H9 (cell line): ENCODE measurements around the gene GLB1L. TPM values are rescaled to one million over a fixed set of nuclear protein-coding genes. Genes with fewer than 3 reads are reported as not detected.

Experiments used
- DNase-seq: peaks from one replicate; pipeline ENCODE4 v3.0.0-alpha.2; 2017
- H2AFZ ChIP-seq: one replicate; pipeline ENCODE4 v1.6.1; 2013; ENCODE audit warnings: mild to moderate bottlenecking, low read length, control low read depth, moderate library complexity
- H2AK5ac ChIP-seq: 2 replicates; pipeline ENCODE4 v1.6.1; 2013; ENCODE audit warnings: low read length, control low read depth, mixed read lengths; ENCODE audit not compliant: insufficient read length
- H2BK120ac ChIP-seq: one replicate; pipeline ENCODE4 v1.6.1; 2013; ENCODE audit warnings: low read depth, mild to moderate bottlenecking, low read length, control low read depth, inconsistent platforms; ENCODE audit not compliant: poor library complexity, severe bottlenecking
- H2BK12ac ChIP-seq: 2 replicates; pipeline ENCODE4 v1.6.1; 2013; ENCODE audit warnings: low read length, control low read depth, mixed read lengths, low read depth; ENCODE audit not compliant: insufficient read length
- H2BK15ac ChIP-seq: 2 replicates; pipeline ENCODE4 v1.6.1; 2013; ENCODE audit warnings: low read depth, low read length, control low read depth
- H2BK20ac ChIP-seq: one replicate; pipeline ENCODE4 v1.6.1; 2013; ENCODE audit warnings: low read depth, mild to moderate bottlenecking, low read length, control low read depth, inconsistent platforms; ENCODE audit not compliant: poor library complexity, severe bottlenecking
- H2BK5ac ChIP-seq: 2 replicates; pipeline ENCODE4 v1.6.1; 2013; ENCODE audit warnings: low read length, control low read depth, mixed read lengths; ENCODE audit not compliant: insufficient read length
- H3K14ac ChIP-seq: 2 replicates; pipeline ENCODE4 v1.6.1; 2013; ENCODE audit warnings: low read length, control low read depth; ENCODE audit not compliant: insufficient read depth
- H3K18ac ChIP-seq: 2 replicates; pipeline ENCODE4 v1.6.1; 2013; ENCODE audit warnings: low read depth, mild to moderate bottlenecking, mixed read lengths, low read length, control low read depth; ENCODE audit not compliant: insufficient read length
- H3K23ac ChIP-seq: 2 replicates; pipeline ENCODE4 v1.6.1; 2013; ENCODE audit warnings: low read length, control low read depth, mixed read lengths, low read depth; ENCODE audit not compliant: insufficient read length
- H3K23me2 ChIP-seq: 2 replicates; pipeline ENCODE4 v1.6.1; 2013; ENCODE audit warnings: low read depth, mild to moderate bottlenecking, mixed read lengths, low read length, control low read depth; ENCODE audit not compliant: insufficient read length, poor library complexity, severe bottlenecking
- H3K27ac ChIP-seq: 2 replicates; pipeline ENCODE4 v1.5.1; 2013; ENCODE audit warnings: low read length, control low read depth, mixed read lengths, low read depth; ENCODE audit not compliant: insufficient read length
- H3K27me3 ChIP-seq: 2 replicates; pipeline ENCODE4 v1.6.1; 2013; ENCODE audit warnings: low read length, control low read depth, inconsistent platforms; ENCODE audit not compliant: insufficient read depth
- H3K4ac ChIP-seq: 2 replicates; pipeline ENCODE4 v1.6.1; 2013; ENCODE audit warnings: low read depth, mild to moderate bottlenecking, control low read depth, inconsistent platforms, low read length, moderate library complexity
- H3K4me1 ChIP-seq: 2 replicates; pipeline ENCODE4 v1.6.1; 2013; ENCODE audit warnings: low read length, control low read depth, inconsistent platforms; ENCODE audit not compliant: insufficient read depth
- H3K4me2 ChIP-seq: 2 replicates; pipeline ENCODE4 v1.6.1; 2013; ENCODE audit warnings: low read length, control low read depth, mixed read lengths; ENCODE audit not compliant: insufficient read length, insufficient read depth
- H3K56ac ChIP-seq: 2 replicates; pipeline ENCODE4 v1.6.1; 2013; ENCODE audit warnings: low read depth, mild to moderate bottlenecking, mixed read lengths, low read length, control low read depth; ENCODE audit not compliant: insufficient read length
- H3K79me1 ChIP-seq: 2 replicates; pipeline ENCODE4 v1.6.1; 2013; ENCODE audit warnings: low read depth, mild to moderate bottlenecking, moderate library complexity, low read length, control low read depth, inconsistent platforms; ENCODE audit not compliant: insufficient read depth, poor library complexity, severe bottlenecking
- H3K79me2 ChIP-seq: 2 replicates; pipeline ENCODE4 v1.6.1; 2013; ENCODE audit warnings: low read length, control low read depth, inconsistent platforms; ENCODE audit not compliant: insufficient read depth
- H3K9ac ChIP-seq: 2 replicates; pipeline ENCODE4 v1.6.1; 2013; ENCODE audit warnings: low read length, control low read depth, mixed read lengths; ENCODE audit not compliant: insufficient read length; ENCODE audit errors: extremely low read depth
- H3K9me3 ChIP-seq: one replicate; pipeline ENCODE4 v1.6.1; 2013; ENCODE audit warnings: low read depth, low read length, inconsistent platforms; ENCODE audit not compliant: control insufficient read depth
- H3T11ph ChIP-seq: one replicate; pipeline ENCODE4 v1.6.1; 2013; ENCODE audit warnings: mild to moderate bottlenecking, low read length, control low read depth, inconsistent platforms
- H4K20me1 ChIP-seq: one replicate; pipeline ENCODE4 v1.6.1; 2013; ENCODE audit not compliant: control insufficient read depth, insufficient read length, insufficient read depth
- H4K5ac ChIP-seq: 2 replicates; pipeline ENCODE4 v1.6.1; 2013; ENCODE audit warnings: low read depth, mild to moderate bottlenecking, mixed read lengths, low read length, control low read depth; ENCODE audit not compliant: insufficient read length
- H4K8ac ChIP-seq: replicated peaks from 2 replicates; pipeline ENCODE4 v1.6.1; 2013; ENCODE audit warnings: low read length, control low read depth, mixed read lengths, low read depth; ENCODE audit not compliant: insufficient read length
- H4K91ac ChIP-seq: 2 replicates; pipeline ENCODE4 v1.6.1; 2013; ENCODE audit warnings: low read depth, mild to moderate bottlenecking, moderate library complexity, mixed read lengths, low read length, control low read depth; ENCODE audit not compliant: insufficient read length
- H3K27ac Mint-ChIP-seq, 3 experiments: 2 replicates in 2 of 3; 3 replicates in 1 of 3; pipeline ENCODE4 v1.8.0; 2020 to 2021; ENCODE audit warnings: mixed read lengths in 3 of 3, mild to moderate bottlenecking in 1 of 3, moderate library complexity in 1 of 3
- H3K27me3 Mint-ChIP-seq: 2 replicates; pipeline ENCODE4 v1.8.0; 2021; ENCODE audit warnings: low read depth, mild to moderate bottlenecking, moderate library complexity, mixed read lengths
- H3K36me3 Mint-ChIP-seq, 3 experiments: 2 replicates in 2 of 3; 3 replicates in 1 of 3; pipeline ENCODE4 v1.8.0; 2020 to 2021; ENCODE audit warnings: low read depth in 3 of 3, mixed read lengths in 3 of 3; ENCODE audit not compliant: insufficient read depth in 1 of 3
- H3K4me1 Mint-ChIP-seq, 2 experiments: 2 replicates each; pipeline ENCODE4 v1.8.0; 2020; ENCODE audit warnings: mixed read lengths in 2 of 2
- H3K4me3 Mint-ChIP-seq, 2 experiments: 2 replicates in 1 of 2; 3 replicates in 1 of 2; pipeline ENCODE4 v1.8.0; 2020 to 2021; ENCODE audit warnings: mild to moderate bottlenecking in 2 of 2, mixed read lengths in 2 of 2, moderate library complexity in 1 of 2
- H3K9me3 Mint-ChIP-seq, 2 experiments: 2 replicates in 1 of 2; 3 replicates in 1 of 2; pipeline ENCODE4 v1.8.0; 2020; ENCODE audit warnings: mild to moderate bottlenecking in 2 of 2, mixed read lengths in 2 of 2, moderate library complexity in 1 of 2
- CTCF ChIP-seq: fragments of 200-600 bp; sonication (generic); conservative IDR thresholded peaks from 3 replicates; pipeline ENCODE4 v1.8.0; 2021; ENCODE audit warnings: antibody characterized with exemption, mild to moderate bottlenecking
- WGBS: extraction: QIAGEN DNeasy Blood & Tissue Kit; methylation state at CpG from one replicate; pipeline ENCODE4 v1.1.7; 2013; ENCODE audit warnings: missing lambda C conversion rate, low lambda C conversion rate, mixed read lengths; ENCODE audit not compliant: insufficient read length; ENCODE audit errors: extremely low coverage; 5-methylcytosine and 5-hydroxymethylcytosine counted together
- total RNA-seq: library from RNA; stranded (reverse); gene quantifications from 2 replicates; pipeline ENCODE4 v1.2.1, GENCODE V29; 2021

GLB1L gene
- total RNA-seq, 1 experiment from 2014 or later = 6.5 TPM

GRCh38 chr2:219229305-219230058, 15.8 kb downstream of the GLB1L start, which contains the start of the genes ANKZF1 and ATG9A:
ANKZF1 (plus strand) TSS chr2:219229806; CDS start chr2:219230258, 452 bp downstream.
ATG9A (minus strand) TSS chr2:219229636; CDS start chr2:219228024, 1,612 bp downstream.
- peak within 1 kb of the TSS; percentile 10; the same call in 1 of the 2 replicates for H3K14ac ChIP-seq
- H3K27me3 Mint-ChIP-seq = no peaks in the 10 kb centered on the region
- no peak within 1 kb of the TSS for H2BK12ac ChIP-seq
- H2AK5ac ChIP-seq = no peak within 1 kb of the TSS
- no peak for TF ChIP-seq CTCF
- H3K79me1 ChIP-seq = no peaks in the 10 kb centered on the region
- no peak within 1 kb of the TSS for H4K8ac ChIP-seq
- H3K4me1 ChIP-seq = no peaks in the 10 kb centered on the region
- peak; percentile 100 for DNase-seq
- H3K79me2 ChIP-seq = 0 out of 2 replicates have a peak, but pooled peaks cover 2% of the 10 kb centered on the region
- H3K27ac Mint-ChIP-seq = peak within 1 kb of the TSS; percentile 99 to 100 (median 99)
- no peaks in the 10 kb centered on the region for H3K23me2 ChIP-seq
- H3K56ac ChIP-seq = no peak within 1 kb of the TSS
- peak within 1 kb of the TSS; percentile 77 for H3K4me2 ChIP-seq
- no peaks in the 10 kb centered on the region for H4K20me1 ChIP-seq
- H2AFZ ChIP-seq = no peak within 1 kb of the TSS
- H2BK20ac ChIP-seq = no peak within 1 kb of the TSS
- H3K9ac ChIP-seq = peak within 1 kb of the TSS; percentile 79
- WGBS = no CpG with 5 or more reads among the region's 80 CpGs
- no peak within 1 kb of the TSS for H3K18ac ChIP-seq
- no peak within 1 kb of the TSS for H3K23ac ChIP-seq
- H4K91ac ChIP-seq = no peak within 1 kb of the TSS
- no peak within 1 kb of the TSS for H2BK120ac ChIP-seq
- no peaks in the 10 kb centered on the region for H3K27me3 ChIP-seq
- H3K9me3 ChIP-seq = no peaks in the 10 kb centered on the region
- H3K4me1 Mint-ChIP-seq = peaks cover 11% of the 10 kb centered on the region in 2 experiments
- no peaks in the 10 kb centered on the region; a peak in 1 of 5 replicates for H3K9me3 Mint-ChIP-seq
- no peak within 1 kb of the TSS for H4K5ac ChIP-seq
- no peak within 1 kb of the TSS for H2BK15ac ChIP-seq
- no peak within 1 kb of the TSS for H3K4ac ChIP-seq
- H3K27ac ChIP-seq = peak within 1 kb of the TSS; percentile 29
- peak within 1 kb of the TSS; percentile 96 to 99 for H3K4me3 Mint-ChIP-seq
- H3T11ph ChIP-seq = no peak within 1 kb of the TSS
- H3K36me3 Mint-ChIP-seq = peaks cover 23 to 54% (median 48%) of the 10 kb centered on the region in 3 experiments
- no peak within 1 kb of the TSS for H2BK5ac ChIP-seq
